ENCODE measurements around the gene FNDC11.

DNA sequence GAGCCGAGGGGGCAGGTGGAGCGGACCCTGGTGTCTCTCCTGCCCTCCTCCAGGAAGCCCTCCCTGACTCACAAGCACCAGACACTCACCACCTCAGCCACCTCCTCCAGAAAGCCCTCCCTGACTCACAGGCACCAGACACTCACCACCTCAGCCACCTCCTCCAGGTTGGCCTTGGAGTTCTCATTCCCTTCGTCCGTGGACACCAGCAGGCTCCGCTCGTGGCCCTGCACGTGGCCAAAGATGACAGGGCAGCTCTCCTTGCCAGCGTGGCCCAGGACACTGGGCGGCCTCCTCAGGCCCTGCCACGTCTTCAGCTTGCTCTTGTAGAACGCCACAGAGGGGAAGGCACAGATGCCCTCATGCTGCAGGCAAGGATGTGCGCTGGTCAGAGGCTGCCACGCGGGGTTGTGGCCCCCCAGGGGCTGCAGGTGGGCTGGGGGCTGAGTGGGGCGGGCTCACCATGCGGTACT, 6.4 kb downstream of the FNDC11 start:
- no peak for TF ChIP-seq ZNF607 (CRISPR knock-in tag; IDR thresholded peaks at IDR 0.05; ENCODE audit: borderline replicate concordance)
- TF ChIP-seq RAD21 (CRISPR knock-in tag; IDR thresholded peaks at IDR 0.05): no peak
- no peak for TF ChIP-seq REPIN1 (CRISPR knock-in tag; IDR thresholded peaks at IDR 0.05; ENCODE audit: borderline replicate concordance, low read depth)
- TF ChIP-seq STAT5B (CRISPR knock-in tag; IDR thresholded peaks at IDR 0.05): no peak
- TF ChIP-seq RFX5 (IDR thresholded peaks at IDR 0.05; ENCODE audit: low read depth, low read length): no peak

Measured in HepG2 (cell line).